ENCODE data around the gene CEP68. TPM values are rescaled to one million over a fixed set of nuclear protein-coding genes. Genes with fewer than 3 reads are reported as not detected.

CEP68 gene, protein sequence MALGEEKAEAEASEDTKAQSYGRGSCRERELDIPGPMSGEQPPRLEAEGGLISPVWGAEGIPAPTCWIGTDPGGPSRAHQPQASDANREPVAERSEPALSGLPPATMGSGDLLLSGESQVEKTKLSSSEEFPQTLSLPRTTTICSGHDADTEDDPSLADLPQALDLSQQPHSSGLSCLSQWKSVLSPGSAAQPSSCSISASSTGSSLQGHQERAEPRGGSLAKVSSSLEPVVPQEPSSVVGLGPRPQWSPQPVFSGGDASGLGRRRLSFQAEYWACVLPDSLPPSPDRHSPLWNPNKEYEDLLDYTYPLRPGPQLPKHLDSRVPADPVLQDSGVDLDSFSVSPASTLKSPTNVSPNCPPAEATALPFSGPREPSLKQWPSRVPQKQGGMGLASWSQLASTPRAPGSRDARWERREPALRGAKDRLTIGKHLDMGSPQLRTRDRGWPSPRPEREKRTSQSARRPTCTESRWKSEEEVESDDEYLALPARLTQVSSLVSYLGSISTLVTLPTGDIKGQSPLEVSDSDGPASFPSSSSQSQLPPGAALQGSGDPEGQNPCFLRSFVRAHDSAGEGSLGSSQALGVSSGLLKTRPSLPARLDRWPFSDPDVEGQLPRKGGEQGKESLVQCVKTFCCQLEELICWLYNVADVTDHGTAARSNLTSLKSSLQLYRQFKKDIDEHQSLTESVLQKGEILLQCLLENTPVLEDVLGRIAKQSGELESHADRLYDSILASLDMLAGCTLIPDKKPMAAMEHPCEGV
- 1 to 10 TPM; 6.0 to 6.3 TPM for total RNA-seq

GRCh38 chr2:65056215-65057053, at the start of gene CEP68:
Gene CEP68 (plus strand): TSS chr2:65056416. CDS start chr2:65069445, 13,029 bp downstream.
- POLR2A ChIA-PET, result interaction anchor here (0.6 to 1.7 kb wide), 9 partner anchors 9 to 375 kb away, joined by 3 to 5 read pairs (median 3); partner anchors contain the start of gene SLC1A4
- Mint-ChIP-seq H3K4me1 (ENCODE audit: low read depth) (peaks cover 49% of the 10 kb centered on the region), H3K36me3 (ENCODE audit: low read depth) (no peaks in the 10 kb centered on the region), H3K4me3 (peak within 1 kb of the TSS; percentile 92), H3K27ac (peak within 1 kb of the TSS; percentile 84), H3K9me3 (no peaks in the 10 kb centered on the region), H3K27me3 (no peaks in the 10 kb centered on the region)
- no peak for TF ChIP-seq CTCF (IDR thresholded peaks at IDR 0.05)
- CTCF ChIA-PET, result interaction anchor here (0.6 to 4.1 kb wide), 12 partner anchors 8 to 156 kb away, joined by 3 to 37 read pairs (median 4); partner anchors contain the start of gene RAB1A
- DNase-seq (peak; percentile 98), ATAC-seq (peak; percentile 94)
- intact Hi-C loops (cut with micrococcal nuclease), result loop anchor here (10.0 kb wide), 1 partner anchor 498 kb away; no protein-coding TSS in a partner anchor

- no peaks in the 10 kb centered on the region for H3K9me3 Mint-ChIP-seq
- no peaks in the 10 kb centered on the region for H3K4me1 Mint-ChIP-seq (ENCODE audit: low read depth)
- no peak for TF ChIP-seq CTCF (IDR thresholded peaks at IDR 0.05)
- no peaks in the 10 kb centered on the region for H3K27me3 Mint-ChIP-seq
- intact Hi-C loops (cut with micrococcal nuclease), result no loop called here
- no peak for DNase-seq
- peaks cover 42% of the 10 kb centered on the region for H3K36me3 Mint-ChIP-seq (ENCODE audit: low read depth)
- ChIA-PET CTCF (no interaction called here), POLR2A (no interaction called here)
- no peak overlapping the region for H3K4me3 Mint-ChIP-seq
- no peak overlapping the region for H3K27ac Mint-ChIP-seq
- no peak for ATAC-seq
These were observed 42.4 kb upstream of the CEP68 start for GRCh38 chr2:65013776-65014175.

DNA sequence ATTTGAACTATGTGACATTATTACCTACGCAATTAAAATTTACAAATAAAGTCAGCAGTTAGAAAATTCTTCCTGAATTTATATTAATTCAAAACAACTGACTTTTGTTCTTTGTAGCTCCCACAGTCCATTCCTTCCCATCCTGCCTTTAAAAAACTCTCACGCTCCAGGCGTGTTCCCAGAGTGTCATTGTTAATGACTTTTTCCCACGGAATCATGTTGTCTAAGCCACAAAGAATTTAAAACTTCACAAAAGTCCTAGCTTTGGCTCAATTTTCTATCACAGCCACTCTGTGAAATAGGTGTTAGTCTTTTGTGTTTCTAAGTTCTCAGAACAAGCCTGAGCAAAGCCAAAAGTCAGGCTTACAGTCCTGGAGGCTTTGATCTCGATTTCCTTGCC, 40.5 kb upstream of the CEP68 start:
- H3K27me3 Mint-ChIP-seq, result no peaks in the 10 kb centered on the region
- intact Hi-C loops (cut with micrococcal nuclease), result no loop called here

GRCh38 chr2:65016789-65017188, 39.4 kb upstream of the CEP68 start:
- ChIA-PET CTCF (no interaction called here), POLR2A (no interaction called here)
- no peaks in the 10 kb centered on the region for H3K4me1 Mint-ChIP-seq (ENCODE audit: low read depth)
- H3K36me3 Mint-ChIP-seq (ENCODE audit: low read depth), result peaks cover 42% of the 10 kb centered on the region
- no peak overlapping the region for H3K4me3 Mint-ChIP-seq
- H3K9me3 Mint-ChIP-seq, result no peaks in the 10 kb centered on the region
- TF ChIP-seq CTCF (IDR thresholded peaks at IDR 0.05), result no peak
- H3K27ac Mint-ChIP-seq, result no peak overlapping the region
- intact Hi-C loops (cut with micrococcal nuclease), result no loop called here
- no peak for DNase-seq
- H3K27me3 Mint-ChIP-seq, result no peaks in the 10 kb centered on the region
- ATAC-seq, result no peak

More for the DNA sequence above, 40.5 kb upstream of the CEP68 start:
- POLR2A ChIA-PET, result no interaction called here
- ATAC-seq (no peak), DNase-seq (no peak)
- CTCF ChIA-PET, result no interaction called here
- H3K4me1 Mint-ChIP-seq (ENCODE audit: low read depth), result no peaks in the 10 kb centered on the region
- TF ChIP-seq CTCF (IDR thresholded peaks at IDR 0.05), result no peak
- peaks cover 41% of the 10 kb centered on the region for H3K36me3 Mint-ChIP-seq (ENCODE audit: low read depth)
- H3K4me3 Mint-ChIP-seq, result no peak overlapping the region
- no peak overlapping the region for H3K27ac Mint-ChIP-seq
- no peaks in the 10 kb centered on the region for H3K9me3 Mint-ChIP-seq

Measured in activated CD8-positive, alpha-beta T cell treated with anti-CD3 and anti-CD28 coated beads for 36 hours (primary cell).